HG02571 (cell line): ENCODE data around the gene CCR2.
A peak's percentile ranks its signal among the peaks of the same experiment; 100 is the strongest.

ENCODE experiments used
- ATAC-seq: cut with Tn5 transposase; IDR thresholded peaks from one replicate; pipeline ENCODE4 v1.9.1; 2021; ENCODE audit warnings: mild to moderate bottlenecking, moderate library complexity; ENCODE audit not compliant: unreplicated experiment

The CCR2 gene

GRCh38 chr3:46354478-46354877 is 567 bp downstream of the CCR2 start:
- ATAC-seq, result no peak

DNA sequence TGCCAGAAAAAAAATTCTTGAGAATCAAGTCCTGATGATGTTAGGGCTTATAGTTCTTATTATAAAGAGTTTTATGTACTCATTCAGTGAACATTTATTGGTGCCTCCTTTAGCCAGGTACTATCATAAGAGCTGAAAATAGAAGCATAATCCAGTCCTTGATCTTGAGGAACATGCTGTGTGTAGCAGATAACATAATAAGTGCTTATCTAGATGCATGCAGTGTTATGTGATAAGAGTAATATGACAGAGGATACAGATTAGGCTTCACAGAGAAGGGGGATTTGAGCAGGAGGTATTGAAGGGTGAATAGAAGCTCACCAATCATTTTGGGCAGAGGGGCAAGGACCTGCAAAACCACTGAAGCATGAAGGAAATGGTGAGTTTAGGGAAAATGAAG is 1.1 kb downstream of the CCR2 start:
- no peak for ATAC-seq

- ATAC-seq, result no peak
These were observed 2.4 kb downstream of the CCR2 start for GRCh38 chr3:46356276-46356675.

DNA sequence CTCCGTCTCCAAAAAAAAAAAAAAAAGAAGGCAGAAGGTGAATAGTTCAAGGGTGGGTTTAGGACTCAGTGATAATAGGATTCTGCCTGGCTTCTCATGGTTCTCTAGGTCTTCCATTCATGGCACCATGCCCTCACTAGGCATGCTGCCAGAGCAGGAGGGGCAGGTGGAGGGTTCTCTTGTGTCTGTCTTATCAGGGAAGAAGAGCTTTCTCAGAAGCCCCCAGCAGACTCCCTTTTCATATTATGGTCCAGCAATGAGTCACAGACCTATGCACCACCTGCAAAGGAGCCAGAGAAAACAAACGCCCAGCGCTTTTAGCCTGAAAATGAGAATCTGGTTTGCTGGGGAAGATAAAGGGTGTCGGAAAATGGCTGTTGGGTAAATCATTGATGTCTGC is 3.0 kb downstream of the CCR2 start:
- no peak for ATAC-seq

GRCh38 chr3:46358466-46358865 is 4.6 kb downstream of the CCR2 start:
- ATAC-seq, result no peak

DNA sequence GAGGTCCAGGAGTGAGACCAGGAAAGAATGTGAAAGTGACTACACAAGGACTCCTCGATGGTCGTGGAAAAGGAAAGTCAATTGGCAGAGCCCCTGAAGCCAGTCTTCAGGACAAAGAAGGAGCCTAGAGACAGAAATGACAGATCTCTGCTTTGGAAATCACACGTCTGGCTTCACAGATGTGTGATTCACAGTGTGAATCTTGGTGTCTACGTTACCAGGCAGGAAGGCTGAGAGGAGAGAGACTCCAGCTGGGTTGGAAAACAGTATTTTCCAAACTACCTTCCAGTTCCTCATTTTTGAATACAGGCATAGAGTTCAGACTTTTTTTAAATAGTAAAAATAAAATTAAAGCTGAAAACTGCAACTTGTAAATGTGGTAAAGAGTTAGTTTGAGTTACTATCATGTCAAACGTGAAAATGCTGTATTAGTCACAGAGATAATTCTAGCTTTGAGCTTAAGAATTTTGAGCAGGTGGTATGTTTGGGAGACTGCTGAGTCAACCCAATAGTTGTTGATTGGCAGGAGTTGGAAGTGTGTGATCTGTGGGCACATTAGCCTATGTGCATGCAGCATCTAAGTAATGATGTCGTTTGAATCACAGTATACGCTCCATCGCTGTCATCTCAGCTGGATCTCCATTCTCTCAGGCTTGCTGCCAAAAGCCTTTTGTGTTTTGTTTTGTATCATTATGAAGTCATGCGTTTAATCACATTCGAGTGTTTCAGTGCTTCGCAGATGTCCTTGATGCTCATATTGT is 6.0 kb downstream of the CCR2 start:
- no peak for ATAC-seq

- ATAC-seq, result no peak
These were observed 7.0 kb downstream of the CCR2 start for GRCh38 chr3:46360907-46361306.

GRCh38 chr3:46361408-46362283 is 7.7 kb downstream of the CCR2 start:
- no peak for ATAC-seq

DNA sequence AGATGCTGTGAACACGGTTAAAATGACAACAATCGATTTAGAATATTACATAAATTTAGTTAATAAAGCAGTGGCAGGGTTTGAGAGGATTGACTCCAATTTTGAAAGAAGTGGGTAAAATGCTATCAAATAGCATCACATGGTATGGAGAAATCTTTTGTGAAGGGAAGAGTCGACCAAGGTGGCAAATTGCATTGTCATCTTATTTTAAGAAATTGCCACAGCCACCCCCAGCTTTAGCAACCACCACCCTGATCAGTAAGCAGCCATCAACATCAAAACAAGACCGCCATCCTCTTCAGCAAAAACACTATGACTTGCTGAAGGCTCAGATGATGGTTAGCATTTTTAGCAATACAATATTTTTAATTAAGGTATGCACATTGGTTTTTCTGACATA is 11.1 kb downstream of the CCR2 start:
- ATAC-seq, result no peak

- ATAC-seq, result no peak
These were observed 12.0 kb downstream of the CCR2 start for GRCh38 chr3:46365737-46366524.

- ATAC-seq, result no peak
These were observed 13.9 kb downstream of the CCR2 start for GRCh38 chr3:46367811-46368210.

- ATAC-seq, result peak; percentile 56
These were observed 14.7 kb downstream of the CCR2 start for GRCh38 chr3:46368569-46368968.

GRCh38 chr3:46369151-46369550 is 15.2 kb downstream of the CCR2 start:
- ATAC-seq, result no peak

- ATAC-seq, result peak; percentile 54
These were observed 15.8 kb downstream of the CCR2 start for GRCh38 chr3:46369675-46370132.

DNA sequence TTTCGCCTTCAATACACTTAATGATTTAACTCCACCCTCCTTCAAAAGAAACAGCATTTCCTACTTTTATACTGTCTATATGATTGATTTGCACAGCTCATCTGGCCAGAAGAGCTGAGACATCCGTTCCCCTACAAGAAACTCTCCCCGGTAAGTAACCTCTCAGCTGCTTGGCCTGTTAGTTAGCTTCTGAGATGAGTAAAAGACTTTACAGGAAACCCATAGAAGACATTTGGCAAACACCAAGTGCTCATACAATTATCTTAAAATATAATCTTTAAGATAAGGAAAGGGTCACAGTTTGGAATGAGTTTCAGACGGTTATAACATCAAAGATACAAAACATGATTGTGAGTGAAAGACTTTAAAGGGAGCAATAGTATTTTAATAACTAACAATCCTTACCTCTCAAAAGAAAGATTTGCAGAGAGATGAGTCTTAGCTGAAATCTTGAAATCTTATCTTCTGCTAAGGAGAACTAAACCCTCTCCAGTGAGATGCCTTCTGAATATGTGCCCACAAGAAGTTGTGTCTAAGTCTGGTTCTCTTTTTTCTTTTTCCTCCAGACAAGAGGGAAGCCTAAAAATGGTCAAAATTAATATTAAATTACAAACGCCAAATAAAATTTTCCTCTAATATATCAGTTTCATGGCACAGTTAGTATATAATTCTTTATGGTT is 17.1 kb downstream of the CCR2 start, which contains the start of gene CCR5:
CCR5 (plus strand) TSS at position 108 of the 680 bp plus-strand sequence. CDS start 1,957 bp downstream, outside the sequence.
- no peak for ATAC-seq

DNA sequence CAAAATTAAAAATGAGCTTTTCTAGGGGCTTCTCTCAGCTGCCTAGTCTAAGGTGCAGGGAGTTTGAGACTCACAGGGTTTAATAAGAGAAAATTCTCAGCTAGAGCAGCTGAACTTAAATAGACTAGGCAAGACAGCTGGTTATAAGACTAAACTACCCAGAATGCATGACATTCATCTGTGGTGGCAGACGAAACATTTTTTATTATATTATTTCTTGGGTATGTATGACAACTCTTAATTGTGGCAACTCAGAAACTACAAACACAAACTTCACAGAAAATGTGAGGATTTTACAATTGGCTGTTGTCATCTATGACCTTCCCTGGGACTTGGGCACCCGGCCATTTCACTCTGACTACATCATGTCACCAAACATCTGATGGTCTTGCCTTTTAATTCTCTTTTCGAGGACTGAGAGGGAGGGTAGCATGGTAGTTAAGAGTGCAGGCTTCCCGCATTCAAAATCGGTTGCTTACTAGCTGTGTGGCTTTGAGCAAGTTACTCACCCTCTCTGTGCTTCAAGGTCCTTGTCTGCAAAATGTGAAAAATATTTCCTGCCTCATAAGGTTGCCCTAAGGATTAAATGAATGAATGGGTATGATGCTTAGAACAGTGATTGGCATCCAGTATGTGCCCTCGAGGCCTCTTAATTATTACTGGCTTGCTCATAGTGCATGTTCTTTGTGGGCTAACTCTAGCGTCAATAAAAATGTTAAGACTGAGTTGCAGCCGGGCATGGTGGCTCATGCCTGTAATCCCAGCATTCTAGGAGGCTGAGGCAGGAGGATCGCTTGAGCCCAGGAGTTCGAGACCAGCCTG is 17.8 kb downstream of the CCR2 start:
- no peak for ATAC-seq

GRCh38 chr3:46372492-46373359 is 18.8 kb downstream of the CCR2 start:
- ATAC-seq, result no peak

DNA sequence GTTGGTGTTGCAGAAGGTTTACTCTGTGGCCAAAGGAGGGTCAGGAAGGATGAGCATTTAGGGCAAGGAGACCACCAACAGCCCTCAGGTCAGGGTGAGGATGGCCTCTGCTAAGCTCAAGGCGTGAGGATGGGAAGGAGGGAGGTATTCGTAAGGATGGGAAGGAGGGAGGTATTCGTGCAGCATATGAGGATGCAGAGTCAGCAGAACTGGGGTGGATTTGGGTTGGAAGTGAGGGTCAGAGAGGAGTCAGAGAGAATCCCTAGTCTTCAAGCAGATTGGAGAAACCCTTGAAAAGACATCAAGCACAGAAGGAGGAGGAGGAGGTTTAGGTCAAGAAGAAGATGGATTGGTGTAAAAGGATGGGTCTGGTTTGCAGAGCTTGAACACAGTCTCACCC is 20.8 kb downstream of the CCR2 start:
- no peak for ATAC-seq

GRCh38 chr3:46375218-46375617 is 21.3 kb downstream of the CCR2 start:
- no peak for ATAC-seq
